Measurements from ENCODE around the gene COMT.

The COMT gene

GRCh38 chr22:19987394-19988306, 46.1 kb downstream of the COMT start:
- Histone ChIP-seq H3K9me3 (ENCODE audit: control insufficient read depth, low read length) (no peaks in the 10 kb centered on the region), H3K79me1 (replicated peaks; ENCODE audit: low read length, poor library complexity, severe bottlenecking) (peaks cover 30% of the 10 kb centered on the region), H2BK120ac (ENCODE audit: low read depth, low read length) (no peak overlapping the region), H3K4me1 (ENCODE audit: control insufficient read depth, insufficient read depth, low read depth, low read length) (peaks cover 55% of the 10 kb centered on the region), H3K9ac (ENCODE audit: low read length) (no peak overlapping the region), H2BK5ac (ENCODE audit: low read depth, low read length, poor library complexity, severe bottlenecking) (no peak overlapping the region), H3K36me3 (ENCODE audit: control insufficient read depth in 1 of 2, insufficient read depth in 2 of 2, low read depth in 1 of 2, low read length in 2 of 2) (peaks cover 0 to 4% of the 10 kb centered on the region in 2 experiments), H2BK15ac (ENCODE audit: low read depth, poor library complexity, severe bottlenecking) (no peak overlapping the region), H2AK5ac (ENCODE audit: low read length, severe bottlenecking) (no peak overlapping the region), H3K23ac (ENCODE audit: low read length in 2 of 2) (no peak overlapping the region), H3K14ac (ENCODE audit: low read length in 2 of 2) (no peak overlapping the region), H3K27ac (ENCODE audit: low read length, poor library complexity, severe bottlenecking) (no peak overlapping the region), H3K4ac (ENCODE audit: low read depth in 1 of 2, low read length in 2 of 2) (no peak overlapping the region), H4K8ac (ENCODE audit: low read length) (no peak overlapping the region), H4K91ac (ENCODE audit: low read length) (no peak overlapping the region), H3K4me3 (ENCODE audit: insufficient read depth in 1 of 2, low read depth in 1 of 2, low read length in 2 of 2) (no peak overlapping the region), H2AFZ (ENCODE audit: low read depth, low read length) (no peak overlapping the region), H3K27me3 (ENCODE audit: control insufficient read depth in 1 of 2, insufficient read depth in 1 of 2, low read length in 2 of 2) (peaks cover 0 to 2% of the 10 kb centered on the region in 2 experiments), H3K18ac (ENCODE audit: low read depth in 1 of 2, low read length in 2 of 2) (no peak overlapping the region), H2BK12ac (ENCODE audit: low read length in 2 of 2) (no peak overlapping the region), H3K4me2 (ENCODE audit: low read length, poor library complexity, severe bottlenecking) (no peak overlapping the region)
- DNase-seq, result no peak
- 72% methylated on average over 24 of the region's 24 CpGs for WGBS

GRCh38 chr22:19988331-19988808, 46.8 kb downstream of the COMT start:
- Histone ChIP-seq H3K36me3 (ENCODE audit: control insufficient read depth in 1 of 2, insufficient read depth in 2 of 2, low read depth in 1 of 2, low read length in 2 of 2) (no peaks in the 10 kb centered on the region), H3K9me3 (ENCODE audit: control insufficient read depth, low read length) (no peaks in the 10 kb centered on the region), H3K79me1 (replicated peaks; ENCODE audit: low read length, poor library complexity, severe bottlenecking) (peaks cover 23% of the 10 kb centered on the region), H3K4me3 (ENCODE audit: insufficient read depth in 1 of 2, low read depth in 1 of 2, low read length in 2 of 2) (no peak overlapping the region), H3K23ac (ENCODE audit: low read length in 2 of 2) (no peak overlapping the region), H2AK5ac (ENCODE audit: low read length, severe bottlenecking) (no peak overlapping the region), H4K8ac (ENCODE audit: low read length) (no peak overlapping the region), H3K4me1 (ENCODE audit: control insufficient read depth, insufficient read depth, low read depth, low read length) (peaks cover 49% of the 10 kb centered on the region), H3K4me2 (ENCODE audit: low read length, poor library complexity, severe bottlenecking) (no peak overlapping the region), H3K14ac (ENCODE audit: low read length in 2 of 2) (no peak overlapping the region), H3K18ac (ENCODE audit: low read depth in 1 of 2, low read length in 2 of 2) (no peak overlapping the region), H3K27ac (ENCODE audit: low read length, poor library complexity, severe bottlenecking) (no peak overlapping the region), H2AFZ (ENCODE audit: low read depth, low read length) (no peak overlapping the region), H3K4ac (ENCODE audit: low read depth in 1 of 2, low read length in 2 of 2) (no peak overlapping the region), H3K27me3 (ENCODE audit: control insufficient read depth in 1 of 2, insufficient read depth in 1 of 2, low read length in 2 of 2) (peaks cover 0 to 2% of the 10 kb centered on the region in 2 experiments), H3K9ac (ENCODE audit: low read length) (no peak overlapping the region), H2BK12ac (ENCODE audit: low read length in 2 of 2) (no peak overlapping the region), H2BK15ac (ENCODE audit: low read depth, poor library complexity, severe bottlenecking) (no peak overlapping the region), H2BK5ac (ENCODE audit: low read depth, low read length, poor library complexity, severe bottlenecking) (no peak overlapping the region), H2BK120ac (ENCODE audit: low read depth, low read length) (no peak overlapping the region), H4K91ac (ENCODE audit: low read length) (no peak overlapping the region)
- 86% methylated on average over 9 of the region's 9 CpGs for WGBS
- DNase-seq, result no peak

GRCh38 chr22:19988965-19989724, 47.6 kb downstream of the COMT start:
- Histone ChIP-seq H3K27me3 (ENCODE audit: control insufficient read depth in 1 of 2, insufficient read depth in 1 of 2, low read length in 2 of 2) (peaks cover 0 to 2% of the 10 kb centered on the region in 2 experiments), H3K4me2 (ENCODE audit: low read length, poor library complexity, severe bottlenecking) (no peak overlapping the region), H3K18ac (ENCODE audit: low read depth in 1 of 2, low read length in 2 of 2) (no peak overlapping the region), H2AK5ac (ENCODE audit: low read length, severe bottlenecking) (no peak overlapping the region), H2BK5ac (ENCODE audit: low read depth, low read length, poor library complexity, severe bottlenecking) (no peak overlapping the region), H3K9ac (ENCODE audit: low read length) (no peak overlapping the region), H2BK12ac (ENCODE audit: low read length in 2 of 2) (no peak overlapping the region), H3K27ac (ENCODE audit: low read length, poor library complexity, severe bottlenecking) (no peak overlapping the region), H2AFZ (ENCODE audit: low read depth, low read length) (no peak overlapping the region), H2BK120ac (ENCODE audit: low read depth, low read length) (no peak overlapping the region), H2BK15ac (ENCODE audit: low read depth, poor library complexity, severe bottlenecking) (no peak overlapping the region), H3K9me3 (ENCODE audit: control insufficient read depth, low read length) (no peaks in the 10 kb centered on the region), H3K14ac (ENCODE audit: low read length in 2 of 2) (no peak overlapping the region), H4K8ac (ENCODE audit: low read length) (no peak overlapping the region), H3K4me3 (ENCODE audit: insufficient read depth in 1 of 2, low read depth in 1 of 2, low read length in 2 of 2) (no peak overlapping the region), H3K36me3 (ENCODE audit: control insufficient read depth in 1 of 2, insufficient read depth in 2 of 2, low read depth in 1 of 2, low read length in 2 of 2) (no peaks in the 10 kb centered on the region), H3K79me1 (replicated peaks; ENCODE audit: low read length, poor library complexity, severe bottlenecking) (peaks cover 19% of the 10 kb centered on the region), H3K23ac (ENCODE audit: low read length in 2 of 2) (no peak overlapping the region), H4K91ac (ENCODE audit: low read length) (no peak overlapping the region), H3K4ac (ENCODE audit: low read depth in 1 of 2, low read length in 2 of 2) (no peak overlapping the region), H3K4me1 (ENCODE audit: control insufficient read depth, insufficient read depth, low read depth, low read length) (peaks cover 41% of the 10 kb centered on the region)
- no peak for DNase-seq
- 92% methylated on average over 17 of the region's 18 CpGs for WGBS

GRCh38 chr22:19989725-19990067, 48.1 kb downstream of the COMT start:
- Histone ChIP-seq H3K4me1 (ENCODE audit: control insufficient read depth, insufficient read depth, low read depth, low read length) (peaks cover 36% of the 10 kb centered on the region), H3K27ac (ENCODE audit: low read length, poor library complexity, severe bottlenecking) (no peak overlapping the region), H2BK12ac (ENCODE audit: low read length in 2 of 2) (no peak overlapping the region), H2AFZ (ENCODE audit: low read depth, low read length) (no peak overlapping the region), H3K79me1 (replicated peaks; ENCODE audit: low read length, poor library complexity, severe bottlenecking) (peaks cover 15% of the 10 kb centered on the region), H3K9me3 (ENCODE audit: control insufficient read depth, low read length) (no peaks in the 10 kb centered on the region), H2BK15ac (ENCODE audit: low read depth, poor library complexity, severe bottlenecking) (no peak overlapping the region), H4K91ac (ENCODE audit: low read length) (no peak overlapping the region), H3K23ac (ENCODE audit: low read length in 2 of 2) (no peak overlapping the region), H2BK5ac (ENCODE audit: low read depth, low read length, poor library complexity, severe bottlenecking) (no peak overlapping the region), H3K14ac (ENCODE audit: low read length in 2 of 2) (no peak overlapping the region), H3K18ac (ENCODE audit: low read depth in 1 of 2, low read length in 2 of 2) (no peak overlapping the region), H2AK5ac (ENCODE audit: low read length, severe bottlenecking) (no peak overlapping the region), H4K8ac (ENCODE audit: low read length) (no peak overlapping the region), H2BK120ac (ENCODE audit: low read depth, low read length) (no peak overlapping the region), H3K4me3 (ENCODE audit: insufficient read depth in 1 of 2, low read depth in 1 of 2, low read length in 2 of 2) (no peak overlapping the region), H3K4me2 (ENCODE audit: low read length, poor library complexity, severe bottlenecking) (no peak overlapping the region), H3K9ac (ENCODE audit: low read length) (no peak overlapping the region), H3K27me3 (ENCODE audit: control insufficient read depth in 1 of 2, insufficient read depth in 1 of 2, low read length in 2 of 2) (peaks cover 0 to 2% of the 10 kb centered on the region in 2 experiments), H3K4ac (ENCODE audit: low read depth in 1 of 2, low read length in 2 of 2) (no peak overlapping the region), H3K36me3 (ENCODE audit: control insufficient read depth in 1 of 2, insufficient read depth in 2 of 2, low read depth in 1 of 2, low read length in 2 of 2) (no peaks in the 10 kb centered on the region)
- WGBS, result 76% methylated on average over 3 of the region's 3 CpGs
- no peak for DNase-seq
